ENCODE data around the gene RANGAP1.

GRCh38 chr22:41327124-41327523 is 41.1 kb upstream of the RANGAP1 start:
- TF ChIP-seq CTCF (IDR thresholded peaks at IDR 0.05; ENCODE audit: control extremely low read depth in 1 of 3, insufficient read depth in 1 of 3, low read depth in 1 of 3, low read length in 3 of 3) (no peak), YY1 (IDR thresholded peaks at IDR 0.05; ENCODE audit: low read depth, low read length) (no peak), NRF1 (IDR thresholded peaks at IDR 0.05; ENCODE audit: low read depth, low read length) (no peak), USF2 (IDR thresholded peaks at IDR 0.05; ENCODE audit: low read length) (no peak)
